CD4-positive, alpha-beta memory T cell (primary cell): Measurements from ENCODE around the gene SAFB2. TPM values are rescaled to one million over a fixed set of nuclear protein-coding genes. Genes with fewer than 3 reads are reported as not detected.

Experiments
- CTCF ChIA-PET: fragments of 350-600 bp; sonication (Branson Sonifier 250); formaldehyde crosslinking; loops from one replicate; lab custom pipeline; 2021; ENCODE audit warnings: inconsistent platforms; ENCODE audit not compliant: partially characterized antibody; lab: Charles Lee
- POLR2A ChIA-PET: fragments of 350-600 bp; sonication (Branson Sonifier 250); formaldehyde crosslinking; loops from one replicate; lab custom pipeline; 2021; ENCODE audit not compliant: partially characterized antibody; lab: Charles Lee
- DNase-seq, 5 donors: peaks; one replicate each; pipeline versions ENCODE4 v3.0.0 to v3.0.0-alpha.2; 2020 to 2022; ENCODE audit warnings: mixed read lengths in 1 of 5
- H3K27ac ChIP-seq: one replicate; pipeline ENCODE4 v1.7.0; 2013; ENCODE audit warnings: low read depth, low read length
- H3K27me3 ChIP-seq: 2 replicates; pipeline ENCODE4 v1.7.0; 2013; ENCODE audit warnings: mild to moderate bottlenecking, low read length, moderate library complexity; ENCODE audit not compliant: insufficient read depth
- H3K36me3 ChIP-seq: 2 replicates; pipeline ENCODE4 v1.7.0; 2013; ENCODE audit warnings: mild to moderate bottlenecking, low read length, moderate library complexity; ENCODE audit not compliant: insufficient read depth
- H3K4me1 ChIP-seq: 2 replicates; pipeline ENCODE4 v1.7.0; 2013; ENCODE audit warnings: mild to moderate bottlenecking, low read length, moderate library complexity; ENCODE audit not compliant: insufficient read depth
- H3K4me3 ChIP-seq, 2 donors: one replicate each; pipeline ENCODE4 v1.7.0; 2013; ENCODE audit warnings: low read length in 2 of 2, mild to moderate bottlenecking in 1 of 2
- H3K9me3 ChIP-seq, 2 donors: one replicate each; pipeline ENCODE4 v1.7.0; 2013; ENCODE audit warnings: low read length in 2 of 2, control low read depth in 1 of 2; ENCODE audit not compliant: control insufficient read depth in 1 of 2
- H3K27ac Mint-ChIP-seq, 7 donors: one replicate each; pipeline ENCODE4 v1.8.0; 2020 to 2021; ENCODE audit warnings: mixed read lengths in 7 of 7, mild to moderate bottlenecking in 6 of 7, inconsistent platforms in 3 of 7, moderate library complexity in 3 of 7
- H3K27me3 Mint-ChIP-seq, 2 donors: one replicate each; pipeline ENCODE4 v1.8.0; 2020 to 2021; ENCODE audit warnings: mixed read lengths in 2 of 2
- H3K36me3 Mint-ChIP-seq, 2 donors: one replicate each; pipeline ENCODE4 v1.8.0; 2020 to 2021; ENCODE audit warnings: mixed read lengths in 2 of 2, inconsistent platforms in 1 of 2, mild to moderate bottlenecking in 1 of 2
- H3K4me1 Mint-ChIP-seq, 4 donors: one replicate each; pipeline ENCODE4 v1.8.0; 2020 to 2021; ENCODE audit warnings: mixed read lengths in 4 of 4, mild to moderate bottlenecking in 1 of 4
- H3K4me3 Mint-ChIP-seq, 8 donors: one replicate each; pipeline ENCODE4 v1.8.0; 2020 to 2021; ENCODE audit warnings: mixed read lengths in 8 of 8, mild to moderate bottlenecking in 7 of 8, moderate library complexity in 6 of 8, inconsistent platforms in 3 of 8
- H3K9me3 Mint-ChIP-seq, 8 donors: one replicate each; pipeline ENCODE4 v1.8.0; 2020 to 2021; ENCODE audit warnings: mixed read lengths in 8 of 8, mild to moderate bottlenecking in 5 of 8, inconsistent platforms in 3 of 8, moderate library complexity in 1 of 8
- intact Hi-C: fragments of 100-400 bp; cut with micrococcal nuclease; formaldehyde crosslinking; loops from one replicate; pipeline ENCODE4 v1.15.1; 2023
- polyA plus RNA-seq, 2 donors: library from polyadenylated mRNA; unstranded; fragments of 300-500 nt; fragmentation: Illumina TruSeq; gene quantifications; one replicate each; pipeline ENCODE4 v1.2.3, GENCODE V29; 2021
- total RNA-seq, 2 experiments: library from RNA; stranded (reverse); gene quantifications; one replicate each; pipeline ENCODE4 v1.2.3, GENCODE V29; 2021

The SAFB2 gene
- total and polyA plus RNA-seq, 4 experiments from 2014 or later, result 16.6 to 263 (median 161) TPM

DNA sequence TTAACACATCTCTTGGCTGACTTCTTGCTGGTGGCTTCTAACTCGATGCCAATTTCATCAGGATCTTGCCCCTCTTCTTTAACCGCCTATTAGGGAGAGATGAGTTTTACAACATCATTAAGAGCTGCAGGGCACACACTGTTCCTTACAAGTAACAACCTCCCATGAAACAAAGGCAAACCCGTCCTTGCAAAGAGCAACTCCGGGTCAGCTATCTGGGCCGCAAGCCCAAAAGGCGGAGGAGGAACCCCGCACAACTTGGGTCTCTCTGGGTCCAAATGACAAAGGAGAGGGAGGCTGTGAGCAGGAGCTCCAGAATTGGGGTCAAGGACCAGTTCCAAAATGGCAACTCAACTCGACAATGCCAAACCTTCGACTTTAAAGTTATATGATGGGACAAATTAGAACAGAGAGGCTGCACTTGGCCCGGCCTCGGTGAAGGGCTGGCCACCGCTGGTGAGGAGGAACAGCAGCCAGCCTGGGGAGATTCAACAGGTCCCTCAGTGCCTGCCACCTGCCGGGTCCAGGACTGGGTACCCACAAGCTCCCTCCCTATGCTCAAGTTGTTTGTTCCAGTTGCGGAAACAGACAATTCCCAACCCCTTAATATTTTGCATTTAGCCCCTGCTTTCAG lies 1.1 kb downstream of the SAFB2 start:
- Histone ChIP-seq H3K27ac (peak overlapping the region; percentile 91), H3K9me3 (no peaks in the 10 kb centered on the region), H3K27me3 (no peaks in the 10 kb centered on the region), H3K36me3 (peaks cover 47% of the 10 kb centered on the region), H3K4me1 (peaks cover 70% of the 10 kb centered on the region), H3K4me3 (peak overlapping the region; percentile 80 to 82)
- CTCF ChIA-PET, result interaction anchor here (1.2 to 3.8 kb wide), 2 partner anchors 65 to 68 kb away, joined by 7 to 18 read pairs; partner anchors contain the start of gene RPL36
- Mint-ChIP-seq H3K4me1 (peaks cover 38 to 84% (median 65%) of the 10 kb centered on the region in 4 donors), H3K9me3 (peaks cover 0 to 5% (median 0%) of the 10 kb centered on the region in 8 donors), H3K4me3 (peak overlapping the region; percentile 94 to 100 (median 100)), H3K27ac (peak overlapping the region; percentile 95 to 100 (median 97)), H3K36me3 (peaks cover 37 to 84% of the 10 kb centered on the region in 2 donors), H3K27me3 (no peaks in the 10 kb centered on the region)
- no peak for DNase-seq
- POLR2A ChIA-PET, result interaction anchor here (1.4 to 5.4 kb wide), 8 partner anchors 12 to 206 kb away, joined by 3 to 74 read pairs (median 8); partner anchors contain the start of genes CATSPERD, LONP1 and RPL36
- intact Hi-C loops, result no loop called here

DNA sequence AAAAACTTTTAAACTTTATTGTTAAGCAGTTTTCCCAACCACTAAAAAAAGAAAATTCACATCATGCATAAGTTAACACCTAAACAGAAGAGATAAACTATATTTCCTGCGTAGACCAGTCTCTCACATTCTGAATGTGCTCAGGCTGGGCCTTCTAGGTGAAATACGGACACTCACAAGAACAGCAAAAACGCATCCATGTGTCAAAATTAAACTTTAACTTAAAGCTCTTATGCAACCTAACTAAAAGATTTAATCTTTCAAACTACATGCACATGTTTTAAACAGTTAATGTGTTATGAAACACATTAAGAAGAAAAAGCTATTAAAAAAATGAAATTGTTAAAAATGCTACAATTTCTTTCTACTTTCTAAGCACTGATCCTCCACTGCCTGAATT lies 2.6 kb downstream of the SAFB2 start:
- peaks cover 38 to 84% of the 10 kb centered on the region in 2 donors for H3K36me3 Mint-ChIP-seq
- DNase-seq, result no peak
- ChIA-PET POLR2A (interaction anchor here (2.7 to 5.4 kb wide), 2 partner anchors 15 to 70 kb away, joined by 8 to 74 read pairs; partner anchors contain the start of gene RPL36), CTCF (interaction anchor here (1.0 to 3.8 kb wide), 2 partner anchors 67 to 101 kb away, joined by 3 to 18 read pairs; partner anchors contain the start of gene CATSPERD)
- H3K4me1 Mint-ChIP-seq, result peaks cover 31 to 76% (median 53%) of the 10 kb centered on the region in 4 donors
- no peak overlapping the region for H3K27ac ChIP-seq
- H3K9me3 Mint-ChIP-seq, result peaks cover 0 to 5% (median 0%) of the 10 kb centered on the region in 8 donors
- H3K27me3 Mint-ChIP-seq, result no peaks in the 10 kb centered on the region
- H3K4me3 Mint-ChIP-seq, result peak overlapping the region; percentile 94 to 100 (median 100)
- peak overlapping the region in 3 of 7 donors; percentile 66 to 100 (median 97) for H3K27ac Mint-ChIP-seq
- no peak overlapping the region for H3K4me3 ChIP-seq
- peaks cover 55% of the 10 kb centered on the region for H3K4me1 ChIP-seq
- H3K9me3 ChIP-seq, result no peaks in the 10 kb centered on the region
- H3K27me3 ChIP-seq, result no peaks in the 10 kb centered on the region
- intact Hi-C loops, result no loop called here
- H3K36me3 ChIP-seq, result peaks cover 52% of the 10 kb centered on the region

DNA sequence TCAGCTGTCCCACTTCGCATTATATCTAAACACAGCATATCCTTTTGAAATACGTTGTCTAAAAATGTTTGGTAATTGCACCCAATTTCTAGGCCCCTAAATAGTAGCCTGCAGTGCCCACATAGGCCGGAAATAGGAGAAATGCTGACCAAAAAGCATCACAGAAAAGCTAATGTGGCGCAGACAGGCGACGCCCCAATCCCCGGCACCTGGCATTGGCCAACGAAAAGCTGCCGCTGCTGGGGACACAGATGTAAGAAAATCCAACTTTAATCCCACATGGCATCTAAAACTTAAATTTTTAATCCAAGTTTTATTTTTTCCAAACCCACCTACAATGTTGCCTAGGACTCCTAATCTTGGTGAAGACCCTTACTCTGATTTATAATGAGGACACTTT lies 4.0 kb downstream of the SAFB2 start:
- DNase-seq, result no peak
- CTCF ChIA-PET, result interaction anchor here (1.1 to 1.3 kb wide), 3 partner anchors 69 to 175 kb away, joined by 3 to 4 read pairs (median 4); no protein-coding TSS in a partner anchor
- Mint-ChIP-seq H3K9me3 (peaks cover 0 to 5% (median 0%) of the 10 kb centered on the region in 8 donors), H3K27ac (peak overlapping the region in 2 of 7 donors; percentile 54 to 66), H3K4me1 (peaks cover 28 to 64% (median 45%) of the 10 kb centered on the region in 4 donors), H3K36me3 (peaks cover 48 to 84% of the 10 kb centered on the region in 2 donors), H3K27me3 (no peaks in the 10 kb centered on the region), H3K4me3 (peak overlapping the region in 5 of 8 donors; percentile 2 to 71 (median 26))
- no peaks in the 10 kb centered on the region for H3K9me3 ChIP-seq
- H3K36me3 ChIP-seq, result peaks cover 66% of the 10 kb centered on the region
- no peak overlapping the region for H3K27ac ChIP-seq
- intact Hi-C loops, result no loop called here
- POLR2A ChIA-PET, result interaction anchor here (2.7 kb wide), 1 partner anchor 14 kb away, joined by 8 read pairs; no protein-coding TSS in a partner anchor
- H3K27me3 ChIP-seq, result no peaks in the 10 kb centered on the region
- no peak overlapping the region for H3K4me3 ChIP-seq
- H3K4me1 ChIP-seq, result peaks cover 47% of the 10 kb centered on the region

DNA sequence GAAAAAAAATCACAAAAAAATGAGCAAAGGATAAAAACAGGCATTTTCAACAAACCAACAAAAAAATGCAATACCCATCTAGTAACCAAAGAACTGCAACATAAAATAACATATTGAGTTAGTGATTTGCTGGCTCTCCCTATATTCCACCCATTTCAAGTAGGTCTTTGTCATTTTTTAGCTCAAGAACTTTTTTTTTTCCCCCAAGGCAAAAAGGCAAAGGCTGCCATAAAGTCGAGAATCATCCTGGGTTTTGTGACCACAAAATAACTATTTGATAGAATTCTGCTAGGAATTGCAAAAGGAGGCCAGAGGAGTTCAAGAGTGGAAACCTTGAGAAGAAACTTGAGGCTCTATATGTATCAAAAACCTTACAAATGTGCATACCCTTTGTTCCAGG lies 5.5 kb downstream of the SAFB2 start:
- no peaks in the 10 kb centered on the region for H3K27me3 ChIP-seq
- H3K9me3 ChIP-seq, result no peaks in the 10 kb centered on the region
- peak overlapping the region in 1 of 7 donors; percentile 17 for H3K27ac Mint-ChIP-seq
- no peak overlapping the region for H3K4me3 ChIP-seq
- intact Hi-C loops, result no loop called here
- peaks cover 63 to 90% of the 10 kb centered on the region in 2 donors for H3K36me3 Mint-ChIP-seq
- peaks cover 0 to 2% (median 0%) of the 10 kb centered on the region in 8 donors for H3K9me3 Mint-ChIP-seq
- CTCF ChIA-PET, result no interaction called here
- POLR2A ChIA-PET, result no interaction called here
- no peak overlapping the region for H3K27ac ChIP-seq
- peaks cover 47% of the 10 kb centered on the region for H3K4me1 ChIP-seq
- no peaks in the 10 kb centered on the region for H3K27me3 Mint-ChIP-seq
- no peak for DNase-seq
- peaks cover 81% of the 10 kb centered on the region for H3K36me3 ChIP-seq
- H3K4me3 Mint-ChIP-seq, result no peak overlapping the region
- peaks cover 31 to 56% (median 45%) of the 10 kb centered on the region in 4 donors for H3K4me1 Mint-ChIP-seq

- ChIA-PET POLR2A (interaction anchor here (1.1 kb wide), 1 partner anchor 11 kb away, joined by 6 read pairs; no protein-coding TSS in a partner anchor), CTCF (no interaction called here)
- H3K4me1 ChIP-seq, result peaks cover 38% of the 10 kb centered on the region
- Mint-ChIP-seq H3K4me1 (peaks cover 25 to 48% (median 39%) of the 10 kb centered on the region in 4 donors), H3K27ac (no peak overlapping the region), H3K9me3 (peaks cover 0 to 2% (median 0%) of the 10 kb centered on the region in 8 donors), H3K4me3 (no peak overlapping the region), H3K36me3 (peaks cover 68 to 85% of the 10 kb centered on the region in 2 donors), H3K27me3 (no peaks in the 10 kb centered on the region)
- H3K4me3 ChIP-seq, result no peak overlapping the region
- no peaks in the 10 kb centered on the region for H3K9me3 ChIP-seq
- no peak for DNase-seq
- H3K36me3 ChIP-seq, result peaks cover 79% of the 10 kb centered on the region
- H3K27me3 ChIP-seq, result no peaks in the 10 kb centered on the region
- no peak overlapping the region for H3K27ac ChIP-seq
- intact Hi-C loops, result no loop called here
Measured at GRCh38 chr19:5615756-5616327, 6.7 kb downstream of the SAFB2 start.

DNA sequence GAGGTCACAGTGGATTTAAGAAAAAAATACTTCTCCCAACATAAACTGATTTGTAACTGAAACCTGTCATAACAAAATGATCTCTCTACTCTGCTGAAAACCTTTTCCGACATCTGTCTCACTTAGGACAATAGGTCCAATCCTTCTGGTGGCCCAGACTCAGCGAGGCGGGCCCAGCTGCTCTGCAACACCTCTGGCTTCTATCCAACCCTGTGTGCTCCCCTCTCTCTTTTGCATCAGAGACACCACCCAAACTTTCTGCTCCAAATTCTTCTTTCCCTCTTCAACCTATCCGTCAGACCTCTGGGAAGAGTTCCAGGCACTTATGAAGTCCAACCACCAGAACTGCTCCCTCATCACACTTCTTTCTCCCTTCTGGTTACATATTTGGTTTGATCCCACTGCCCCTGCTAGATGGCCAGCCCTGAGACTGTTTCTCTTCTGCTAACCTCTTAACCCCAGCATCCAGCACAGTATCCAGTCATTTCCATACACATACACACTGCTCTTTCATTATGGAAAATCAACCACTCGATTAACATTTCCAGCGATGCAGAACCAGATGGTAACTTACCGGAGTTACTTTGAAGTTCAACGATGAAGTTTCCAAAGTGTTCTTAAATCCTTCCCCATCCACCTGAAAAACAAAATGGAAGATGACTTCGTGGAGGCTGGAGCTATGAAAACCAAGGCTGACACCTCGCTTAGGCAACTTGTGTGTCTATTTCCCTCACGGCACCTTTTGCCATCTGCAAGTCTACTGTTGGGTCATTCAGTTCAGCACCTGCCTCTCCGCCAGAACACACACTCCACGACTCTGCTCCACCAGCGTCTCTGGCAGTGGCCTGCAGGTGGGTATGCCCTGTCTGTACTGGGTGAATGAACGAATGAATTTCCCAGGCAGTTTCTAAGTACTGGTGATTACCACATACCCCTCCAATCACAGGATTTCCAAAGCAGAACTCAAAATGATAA lies 9.4 kb downstream of the SAFB2 start:
- Mint-ChIP-seq H3K4me1 (peaks cover 9 to 25% (median 20%) of the 10 kb centered on the region in 4 donors), H3K9me3 (peaks cover 0 to 2% (median 0%) of the 10 kb centered on the region in 8 donors), H3K27me3 (no peaks in the 10 kb centered on the region), H3K27ac (peak overlapping the region in 3 of 7 donors; percentile 53 to 55 (median 54)), H3K36me3 (peaks cover 74 to 84% of the 10 kb centered on the region in 2 donors), H3K4me3 (no peak overlapping the region)
- H3K27me3 ChIP-seq, result no peaks in the 10 kb centered on the region
- H3K4me3 ChIP-seq, result no peak overlapping the region
- ChIA-PET POLR2A (interaction anchor here (2.1 kb wide), 1 partner anchor 9 kb away, joined by 8 read pairs; the partner anchor contains the start of genes SAFB and SAFB2), CTCF (no interaction called here)
- no peak overlapping the region for H3K27ac ChIP-seq
- peaks cover 12% of the 10 kb centered on the region for H3K4me1 ChIP-seq
- peaks cover 82% of the 10 kb centered on the region for H3K36me3 ChIP-seq
- intact Hi-C loops, result no loop called here
- no peak for DNase-seq
- H3K9me3 ChIP-seq, result no peaks in the 10 kb centered on the region
